HG02798 (cell line): ENCODE results near the gene USP43.

ENCODE experiments used
- ATAC-seq: cut with Tn5 transposase; IDR thresholded peaks from one replicate; pipeline ENCODE4 v1.9.1; 2021; ENCODE audit warnings: mild to moderate bottlenecking; ENCODE audit not compliant: unreplicated experiment, poor library complexity

USP43 gene

GRCh38 chr17:9702482-9702881, 57.2 kb downstream of the USP43 start:
- ATAC-seq = no peak

GRCh38 chr17:9702914-9703780, 57.8 kb downstream of the USP43 start:
- ATAC-seq = no peak

GRCh38 chr17:9703781-9704082, 58.4 kb downstream of the USP43 start:
- ATAC-seq = no peak

- no peak for ATAC-seq
Observed at GRCh38 chr17:9705745-9706144, 60.4 kb downstream of the USP43 start.

- no peak for ATAC-seq
Observed at GRCh38 chr17:9707948-9708347, 62.6 kb downstream of the USP43 start.

- no peak for ATAC-seq
Observed at GRCh38 chr17:9714801-9715200, 69.5 kb downstream of the USP43 start.

GRCh38 chr17:9715503-9716016, 70.2 kb downstream of the USP43 start:
- no peak for ATAC-seq

GRCh38 chr17:9725575-9725974, 80.3 kb downstream of the USP43 start:
- no peak for ATAC-seq

GRCh38 chr17:9726291-9726690, 81.0 kb downstream of the USP43 start:
- no peak for ATAC-seq

- no peak for ATAC-seq
Observed at GRCh38 chr17:9728005-9728404, 82.7 kb downstream of the USP43 start.

- ATAC-seq = no peak
Observed at GRCh38 chr17:9728564-9728963, 83.2 kb downstream of the USP43 start.

- no peak for ATAC-seq
Observed at GRCh38 chr17:9729034-9729650, 83.8 kb downstream of the USP43 start.

- no peak for ATAC-seq
Observed at GRCh38 chr17:9729735-9730420, 84.6 kb downstream of the USP43 start.

GRCh38 chr17:9750524-9750923, 105.2 kb downstream of the USP43 start:
- ATAC-seq = no peak

GRCh38 chr17:9755083-9755482, 109.8 kb downstream of the USP43 start:
- ATAC-seq = no peak

- ATAC-seq = no peak
Observed at GRCh38 chr17:9760266-9760665, 114.9 kb downstream of the USP43 start.

GRCh38 chr17:9763643-9764042, 118.3 kb downstream of the USP43 start:
- no peak for ATAC-seq

- no peak for ATAC-seq
Observed at GRCh38 chr17:9765322-9765721, 120.0 kb downstream of the USP43 start.

GRCh38 chr17:9766970-9767369, 121.7 kb downstream of the USP43 start:
- ATAC-seq = no peak

GRCh38 chr17:9767432-9767991, 122.2 kb downstream of the USP43 start:
- ATAC-seq = no peak

- no peak for ATAC-seq
Observed at GRCh38 chr17:9768381-9768934, 123.1 kb downstream of the USP43 start.
